Activated naive CD4-positive, alpha-beta T cell treated with anti-CD3 and anti-CD28 coated beads, Interleukin-2, amount 10 ng/mL, durations not matched to agents 7 days and 5 days (primary cell): Measurements from ENCODE around the gene KRTAP19-8.

ENCODE experiments used
- CTCF ChIA-PET: fragments of 350-600 bp; sonication (Branson Sonifier 250); formaldehyde crosslinking; loops from one replicate; lab custom pipeline; 2021; ENCODE audit warnings: antibody characterized with exemption; lab: Charles Lee
- DNase-seq: peaks from one replicate; pipeline ENCODE4 v3.0.0-alpha.2; 2020
- H3K27ac Mint-ChIP-seq: one replicate; pipeline ENCODE4 v1.8.0; 2021; ENCODE audit warnings: mild to moderate bottlenecking, moderate library complexity, mixed read lengths
- H3K27me3 Mint-ChIP-seq: one replicate; pipeline ENCODE4 v1.8.0; 2021; ENCODE audit warnings: mild to moderate bottlenecking, mixed read lengths
- H3K36me3 Mint-ChIP-seq: one replicate; pipeline ENCODE4 v1.8.0; 2021; ENCODE audit warnings: mixed read lengths
- H3K4me1 Mint-ChIP-seq: one replicate; pipeline ENCODE4 v1.8.0; 2021; ENCODE audit warnings: mixed read lengths
- H3K4me3 Mint-ChIP-seq: one replicate; pipeline ENCODE4 v1.8.0; 2021; ENCODE audit warnings: mild to moderate bottlenecking, moderate library complexity, mixed read lengths
- H3K9me3 Mint-ChIP-seq: one replicate; pipeline ENCODE4 v1.8.0; 2021; ENCODE audit warnings: mixed read lengths

Gene KRTAP19-8

GRCh38 chr21:31041295-31042079 lies 3.2 kb upstream of the KRTAP19-8 start:
- H3K9me3 Mint-ChIP-seq = no peaks in the 10 kb centered on the region
- CTCF ChIA-PET = interaction anchor here (0.5 kb wide), 1 partner anchor 84 kb away, joined by 3 read pairs; no protein-coding TSS in a partner anchor
- peaks cover 4% of the 10 kb centered on the region for H3K27me3 Mint-ChIP-seq
- H3K27ac Mint-ChIP-seq = no peak overlapping the region
- no peak for DNase-seq
- H3K4me1 Mint-ChIP-seq = no peaks in the 10 kb centered on the region
- no peak overlapping the region for H3K4me3 Mint-ChIP-seq
- H3K36me3 Mint-ChIP-seq = no peaks in the 10 kb centered on the region

DNA sequence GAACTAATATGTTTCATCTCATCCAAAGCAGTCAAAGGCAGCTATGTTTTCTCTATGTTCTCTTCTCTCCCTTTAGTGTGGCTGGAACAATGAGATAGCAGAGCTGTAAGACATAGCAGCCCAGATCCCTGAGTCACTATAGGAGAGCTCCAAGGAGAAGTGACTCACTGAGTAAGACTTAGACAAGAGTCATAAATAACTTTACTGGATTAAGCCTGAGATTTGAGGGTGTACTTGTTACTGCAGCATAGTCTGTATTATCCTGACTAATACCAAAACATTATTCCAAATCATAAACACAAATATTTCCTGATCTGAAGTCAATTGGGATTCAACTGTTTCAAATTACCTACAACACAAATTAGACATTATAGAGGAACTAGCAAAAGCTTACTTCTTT lies 3.9 kb downstream of the KRTAP19-8 start:
- Mint-ChIP-seq H3K9me3 (no peaks in the 10 kb centered on the region), H3K4me3 (no peak overlapping the region), H3K4me1 (no peaks in the 10 kb centered on the region), H3K27me3 (no peaks in the 10 kb centered on the region), H3K27ac (no peak overlapping the region), H3K36me3 (no peaks in the 10 kb centered on the region)
- CTCF ChIA-PET = no interaction called here
- no peak for DNase-seq

DNA sequence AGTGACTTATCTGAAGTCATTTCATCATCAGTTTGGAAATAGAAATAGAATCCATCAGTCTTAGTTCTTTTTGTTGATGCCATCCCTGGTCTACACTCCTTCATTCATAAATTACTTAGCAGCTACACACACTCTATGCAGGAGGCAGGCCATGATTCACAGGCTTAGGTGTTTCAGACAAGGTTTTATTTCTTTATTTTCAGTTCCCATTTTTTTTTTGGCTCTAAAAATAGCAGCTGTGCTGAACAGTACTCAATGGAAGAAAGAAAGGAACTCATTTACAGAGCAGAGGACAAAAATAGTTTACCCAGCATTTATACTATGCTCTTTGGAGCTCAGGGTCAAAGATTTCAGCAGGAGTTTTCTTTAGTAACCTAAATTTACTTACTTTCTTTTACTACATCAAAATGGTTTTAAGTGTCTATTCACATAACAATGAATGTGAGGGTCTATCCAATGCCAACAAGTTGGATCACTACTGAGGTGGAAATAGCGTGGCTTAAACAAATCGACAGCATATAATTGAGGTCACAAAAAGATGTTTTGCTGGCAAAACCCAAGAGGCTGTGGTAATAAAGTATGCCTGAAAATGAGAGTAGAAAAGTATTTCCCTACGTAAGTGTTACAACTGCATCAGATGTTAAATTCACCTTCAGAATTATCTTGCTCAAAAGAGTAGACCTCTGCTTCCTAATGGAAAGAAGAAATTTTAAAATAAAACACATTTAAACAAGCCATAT lies 7.7 kb downstream of the KRTAP19-8 start:
- H3K36me3 Mint-ChIP-seq = no peaks in the 10 kb centered on the region
- no peak overlapping the region for H3K4me3 Mint-ChIP-seq
- H3K4me1 Mint-ChIP-seq = no peaks in the 10 kb centered on the region
- H3K27ac Mint-ChIP-seq = no peak overlapping the region
- no peak for DNase-seq
- CTCF ChIA-PET = interaction anchor here (0.6 kb wide), 1 partner anchor 56 kb away, joined by 4 read pairs; no protein-coding TSS in a partner anchor
- H3K27me3 Mint-ChIP-seq = no peaks in the 10 kb centered on the region
- H3K9me3 Mint-ChIP-seq = no peaks in the 10 kb centered on the region

DNA sequence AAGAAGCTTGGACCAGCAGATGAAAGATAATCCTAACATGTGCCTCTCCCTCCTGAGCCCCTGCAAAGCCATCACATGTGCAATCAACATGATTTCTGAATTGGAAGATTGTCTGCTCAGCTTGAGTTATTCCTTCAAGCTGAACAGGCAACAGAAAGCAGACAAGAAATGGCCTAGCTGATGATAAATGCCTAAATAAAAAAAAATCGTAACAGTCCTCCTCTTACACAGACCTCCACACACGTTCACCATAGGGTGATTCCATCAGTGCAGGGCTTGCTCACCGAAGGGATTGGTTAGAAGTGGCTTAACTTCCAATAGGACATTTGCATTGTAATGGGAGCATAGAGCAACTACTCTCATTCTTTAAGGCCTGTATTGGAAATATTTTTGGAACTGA lies 14.6 kb downstream of the KRTAP19-8 start:
- Mint-ChIP-seq H3K27ac (no peak overlapping the region), H3K9me3 (no peaks in the 10 kb centered on the region), H3K36me3 (no peaks in the 10 kb centered on the region), H3K4me1 (no peaks in the 10 kb centered on the region), H3K27me3 (peaks cover 18% of the 10 kb centered on the region), H3K4me3 (no peak overlapping the region)
- no peak for DNase-seq
- CTCF ChIA-PET = no interaction called here

DNA sequence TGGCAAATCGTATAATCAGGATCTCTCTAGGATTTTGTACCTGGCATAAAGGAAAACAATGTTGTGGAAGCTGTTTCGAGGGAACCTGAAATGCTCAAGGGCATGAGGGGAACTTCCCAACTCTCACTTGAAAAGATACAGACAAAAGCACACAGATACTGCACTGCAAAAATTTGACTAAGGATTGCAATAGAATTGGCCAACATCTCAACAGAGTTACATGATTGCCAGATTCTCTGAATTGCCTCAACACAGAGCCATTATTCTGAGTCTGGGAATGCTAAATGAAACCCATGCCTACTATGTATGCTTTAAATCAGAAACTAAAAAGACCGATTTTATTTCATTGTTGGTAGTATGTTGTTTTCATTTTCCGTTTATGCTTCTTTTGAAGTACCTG lies 16.0 kb downstream of the KRTAP19-8 start:
- H3K27me3 Mint-ChIP-seq = peaks cover 18% of the 10 kb centered on the region
- no peaks in the 10 kb centered on the region for H3K4me1 Mint-ChIP-seq
- H3K36me3 Mint-ChIP-seq = no peaks in the 10 kb centered on the region
- H3K27ac Mint-ChIP-seq = no peak overlapping the region
- H3K4me3 Mint-ChIP-seq = no peak overlapping the region
- DNase-seq = no peak
- H3K9me3 Mint-ChIP-seq = no peaks in the 10 kb centered on the region
- CTCF ChIA-PET = no interaction called here

DNA sequence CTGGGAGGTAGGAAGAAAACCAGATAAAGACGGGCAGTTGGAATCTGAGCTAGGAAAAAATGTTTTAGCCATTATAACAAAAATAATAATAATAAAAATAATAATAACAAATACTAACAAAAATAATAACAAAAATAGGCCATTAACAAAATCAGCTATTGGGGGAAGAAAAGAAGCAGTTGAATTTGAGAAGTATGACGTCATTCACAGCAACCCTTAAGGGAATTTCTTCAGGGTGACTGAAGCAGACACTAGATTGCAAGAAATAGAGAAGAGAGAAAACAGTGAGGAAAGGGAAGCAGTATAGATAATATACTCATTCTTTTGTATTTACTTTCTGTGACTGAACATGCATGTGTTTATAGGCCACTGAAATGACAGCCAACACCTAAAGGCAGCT lies 20.0 kb downstream of the KRTAP19-8 start:
- Mint-ChIP-seq H3K36me3 (no peaks in the 10 kb centered on the region), H3K4me1 (peaks cover under 1% of the 10 kb centered on the region), H3K27ac (no peak overlapping the region), H3K27me3 (peaks cover 12% of the 10 kb centered on the region), H3K9me3 (no peaks in the 10 kb centered on the region), H3K4me3 (no peak overlapping the region)
- DNase-seq = no peak
- CTCF ChIA-PET = no interaction called here

DNA sequence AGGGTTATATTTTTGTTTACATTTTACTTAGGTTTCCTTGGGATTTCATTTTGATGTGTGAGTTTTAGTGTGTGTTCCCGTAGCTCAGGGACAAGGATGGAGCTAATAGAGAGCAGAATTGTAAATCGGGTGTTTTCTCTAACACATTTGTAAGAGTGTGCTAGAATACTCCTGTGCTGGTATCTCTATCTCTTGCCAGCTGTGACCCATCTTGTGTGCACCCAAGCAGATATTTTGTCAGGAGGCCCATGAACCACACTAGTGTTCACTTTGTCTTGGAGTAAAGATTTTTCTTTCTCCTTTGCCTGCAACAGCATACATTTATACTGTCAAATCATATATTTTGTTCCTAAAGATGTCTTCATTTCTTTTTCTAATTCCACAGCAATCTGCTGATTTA lies 23.4 kb downstream of the KRTAP19-8 start:
- Mint-ChIP-seq H3K9me3 (no peaks in the 10 kb centered on the region), H3K36me3 (no peaks in the 10 kb centered on the region), H3K4me3 (no peak overlapping the region), H3K27ac (no peak overlapping the region), H3K27me3 (peaks cover under 1% of the 10 kb centered on the region), H3K4me1 (peaks cover 22% of the 10 kb centered on the region)
- CTCF ChIA-PET = no interaction called here
- no peak for DNase-seq

DNA sequence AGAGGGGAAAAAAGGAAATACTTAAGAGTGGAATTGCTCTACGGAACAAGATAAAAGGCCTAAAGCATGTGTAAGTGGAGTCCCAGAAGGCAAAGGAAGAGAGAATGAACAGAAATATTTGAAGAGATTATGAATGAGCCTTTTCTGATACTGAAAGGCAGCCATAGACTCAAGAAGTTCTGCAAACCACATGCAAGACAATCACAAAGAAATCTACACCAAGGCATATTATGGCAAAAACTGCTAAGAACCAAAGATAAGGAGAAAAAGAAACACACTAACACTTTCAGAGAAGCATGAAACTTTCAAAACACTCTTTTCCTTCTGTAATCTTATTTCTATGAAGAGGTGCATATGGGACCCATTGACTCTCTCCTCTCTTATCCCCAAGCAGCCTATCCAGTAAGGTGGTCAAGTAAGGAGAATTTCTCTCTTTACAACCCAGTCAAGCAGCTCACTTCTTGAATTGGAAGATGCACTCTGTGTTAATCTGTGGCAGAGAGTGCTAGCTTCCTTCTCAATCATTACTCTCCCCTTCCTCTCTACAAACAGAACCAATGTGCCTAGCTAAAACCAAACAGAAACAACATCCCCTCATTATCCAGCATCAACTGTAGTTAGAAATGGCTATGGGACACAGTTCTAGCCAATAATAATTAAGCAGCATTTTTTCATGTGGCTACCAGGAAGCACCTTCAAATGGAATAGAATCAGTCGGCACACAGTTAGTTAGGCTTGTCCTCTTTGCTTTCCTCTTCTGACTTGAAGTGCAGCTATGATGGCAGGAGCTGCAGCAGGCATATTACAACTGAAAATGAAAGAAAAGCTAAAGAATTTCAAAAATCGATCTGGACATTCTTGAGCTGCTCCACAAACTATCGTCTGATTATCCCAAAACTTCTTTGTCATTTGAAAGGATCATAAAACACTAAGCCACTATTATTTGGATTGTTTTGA lies 25.9 kb downstream of the KRTAP19-8 start:
- Mint-ChIP-seq H3K4me3 (peak overlapping the region; percentile 5), H3K27me3 (no peaks in the 10 kb centered on the region), H3K36me3 (no peaks in the 10 kb centered on the region), H3K9me3 (no peaks in the 10 kb centered on the region), H3K27ac (peak overlapping the region; percentile 71), H3K4me1 (peaks cover 22% of the 10 kb centered on the region)
- CTCF ChIA-PET = no interaction called here
- DNase-seq = no peak

- Mint-ChIP-seq H3K36me3 (no peaks in the 10 kb centered on the region), H3K4me1 (peaks cover 22% of the 10 kb centered on the region), H3K9me3 (no peaks in the 10 kb centered on the region), H3K4me3 (no peak overlapping the region), H3K27ac (peak overlapping the region; percentile 35), H3K27me3 (no peaks in the 10 kb centered on the region)
- peak; percentile 26 for DNase-seq
- CTCF ChIA-PET = no interaction called here
These were observed 26.9 kb downstream of the KRTAP19-8 start for GRCh38 chr21:31011412-31011811.

- no peaks in the 10 kb centered on the region for H3K9me3 Mint-ChIP-seq
- H3K27me3 Mint-ChIP-seq = peaks cover 10% of the 10 kb centered on the region
- DNase-seq = no peak
- H3K36me3 Mint-ChIP-seq = no peaks in the 10 kb centered on the region
- H3K4me1 Mint-ChIP-seq = peaks cover 22% of the 10 kb centered on the region
- CTCF ChIA-PET = no interaction called here
- no peak overlapping the region for H3K27ac Mint-ChIP-seq
- no peak overlapping the region for H3K4me3 Mint-ChIP-seq
These were observed 29.9 kb downstream of the KRTAP19-8 start for GRCh38 chr21:31008355-31008754.

GRCh38 chr21:31005019-31005418 lies 33.3 kb downstream of the KRTAP19-8 start:
- Mint-ChIP-seq H3K27ac (no peak overlapping the region), H3K36me3 (no peaks in the 10 kb centered on the region), H3K27me3 (peaks cover 13% of the 10 kb centered on the region), H3K4me3 (no peak overlapping the region), H3K4me1 (no peaks in the 10 kb centered on the region), H3K9me3 (no peaks in the 10 kb centered on the region)
- CTCF ChIA-PET = no interaction called here
- no peak for DNase-seq

DNA sequence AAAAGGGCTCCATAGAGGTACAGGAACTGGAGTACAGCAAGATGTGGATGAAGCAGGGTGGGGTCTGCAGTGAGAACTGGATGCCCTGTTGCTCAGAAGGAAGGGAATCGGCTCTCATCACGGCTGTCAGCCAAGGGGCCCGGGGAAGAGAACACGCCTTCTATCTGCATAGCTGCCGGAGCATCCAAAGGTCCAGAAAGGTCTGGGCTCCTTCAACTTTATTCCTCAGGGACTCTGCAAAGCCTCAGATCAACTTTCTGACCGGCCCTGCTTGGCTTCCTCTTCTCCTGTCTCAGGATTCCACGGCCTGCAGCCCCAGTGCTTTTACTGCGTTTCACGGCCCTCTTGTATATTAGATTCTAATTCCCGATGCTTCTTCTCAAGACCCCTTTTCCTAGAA lies 34.8 kb downstream of the KRTAP19-8 start:
- no peaks in the 10 kb centered on the region for H3K9me3 Mint-ChIP-seq
- no peak for DNase-seq
- H3K27me3 Mint-ChIP-seq = peaks cover 13% of the 10 kb centered on the region
- H3K27ac Mint-ChIP-seq = no peak overlapping the region
- CTCF ChIA-PET = interaction anchor here (0.6 kb wide), 1 partner anchor 66 kb away, joined by 3 read pairs; no protein-coding TSS in a partner anchor
- H3K4me3 Mint-ChIP-seq = no peak overlapping the region
- H3K36me3 Mint-ChIP-seq = no peaks in the 10 kb centered on the region
- no peaks in the 10 kb centered on the region for H3K4me1 Mint-ChIP-seq

GRCh38 chr21:30997541-30997940 lies 40.7 kb downstream of the KRTAP19-8 start:
- no peaks in the 10 kb centered on the region for H3K9me3 Mint-ChIP-seq
- DNase-seq = no peak
- no peaks in the 10 kb centered on the region for H3K27me3 Mint-ChIP-seq
- no peaks in the 10 kb centered on the region for H3K36me3 Mint-ChIP-seq
- H3K4me1 Mint-ChIP-seq = no peaks in the 10 kb centered on the region
- H3K27ac Mint-ChIP-seq = no peak overlapping the region
- CTCF ChIA-PET = no interaction called here
- H3K4me3 Mint-ChIP-seq = no peak overlapping the region

- Mint-ChIP-seq H3K27ac (no peak overlapping the region), H3K4me3 (no peak overlapping the region)
These were observed 41.5 kb downstream of the KRTAP19-8 start for GRCh38 chr21:30996728-30997127.

More at GRCh38 chr21:30996728-30997127, 41.5 kb downstream of the KRTAP19-8 start:
- H3K4me1 Mint-ChIP-seq = no peaks in the 10 kb centered on the region
- no peaks in the 10 kb centered on the region for H3K36me3 Mint-ChIP-seq
- peaks cover 4% of the 10 kb centered on the region for H3K27me3 Mint-ChIP-seq
- CTCF ChIA-PET = no interaction called here
- H3K9me3 Mint-ChIP-seq = no peaks in the 10 kb centered on the region
- DNase-seq = no peak
